ENCODE data around the gene SORCS1. TPM values are rescaled to one million over a fixed set of nuclear protein-coding genes. Genes with fewer than 3 reads are reported as not detected.

The SORCS1 gene
- total RNA-seq, 1 donor from 2014 or later = 0.23 TPM

- no peak for ATAC-seq
- intact Hi-C loops (cut with DNase I) = no loop called here
- Histone ChIP-seq H3K4me3 (no peak overlapping the region), H3K9me3 (no peaks in the 10 kb centered on the region), H3K27me3 (no peaks in the 10 kb centered on the region), H3K27ac (no peak overlapping the region), H3K36me3 (no peaks in the 10 kb centered on the region), H3K4me1 (no peaks in the 10 kb centered on the region)
- no peak for DNase-seq
- no peak for TF ChIP-seq CTCF (IDR thresholded peaks at IDR 0.05)
Observed at GRCh38 chr10:106728232-106728631, 436.3 kb downstream of the SORCS1 start.

- H3K9me3 ChIP-seq = no peaks in the 10 kb centered on the region
- no peaks in the 10 kb centered on the region for H3K4me1 ChIP-seq
- DNase-seq = no peak
- no peaks in the 10 kb centered on the region for H3K27me3 ChIP-seq
- no peak for ATAC-seq
- no peak overlapping the region for H3K27ac ChIP-seq
- no peaks in the 10 kb centered on the region for H3K36me3 ChIP-seq
- intact Hi-C loops (cut with DNase I) = no loop called here
- H3K4me3 ChIP-seq = no peak overlapping the region
- TF ChIP-seq CTCF (IDR thresholded peaks at IDR 0.05) = no peak
Observed at GRCh38 chr10:106727170-106727569, 437.3 kb downstream of the SORCS1 start.

GRCh38 chr10:106722524-106722923 lies 442.0 kb downstream of the SORCS1 start:
- Histone ChIP-seq H3K27me3 (no peaks in the 10 kb centered on the region), H3K9me3 (no peaks in the 10 kb centered on the region), H3K4me3 (no peak overlapping the region), H3K27ac (no peak overlapping the region), H3K4me1 (no peaks in the 10 kb centered on the region), H3K36me3 (no peaks in the 10 kb centered on the region)
- TF ChIP-seq CTCF (IDR thresholded peaks at IDR 0.05) = no peak
- DNase-seq (no peak), ATAC-seq (no peak)
- intact Hi-C loops (cut with DNase I) = no loop called here

- intact Hi-C loops (cut with DNase I) = no loop called here
- ATAC-seq (no peak), DNase-seq (no peak)
- Histone ChIP-seq H3K36me3 (no peaks in the 10 kb centered on the region), H3K27ac (no peak overlapping the region), H3K4me1 (no peaks in the 10 kb centered on the region), H3K27me3 (no peaks in the 10 kb centered on the region), H3K4me3 (no peak overlapping the region), H3K9me3 (no peaks in the 10 kb centered on the region)
- TF ChIP-seq CTCF (IDR thresholded peaks at IDR 0.05) = no peak
Observed at GRCh38 chr10:106720683-106721082, 443.8 kb downstream of the SORCS1 start.

GRCh38 chr10:106716381-106716780 lies 448.1 kb downstream of the SORCS1 start:
- intact Hi-C loops (cut with DNase I) = no loop called here
- Histone ChIP-seq H3K27me3 (no peaks in the 10 kb centered on the region), H3K4me1 (no peaks in the 10 kb centered on the region), H3K27ac (no peak overlapping the region), H3K9me3 (no peaks in the 10 kb centered on the region), H3K36me3 (no peaks in the 10 kb centered on the region), H3K4me3 (no peak overlapping the region)
- TF ChIP-seq CTCF (IDR thresholded peaks at IDR 0.05) = no peak
- DNase-seq = no peak
- no peak for ATAC-seq
